ENCODE measurements around the gene RAB17. TPM values are rescaled to one million over a fixed set of nuclear protein-coding genes. Genes with fewer than 3 reads are reported as not detected.

Gene RAB17
- total RNA-seq, 1 donor: 0.10 TPM

GRCh38 chr2:237581326-237581725 is 9.2 kb downstream of the RAB17 start:
- Histone ChIP-seq H3K4me1 (ENCODE audit: insufficient read depth, low read length) (no peaks in the 10 kb centered on the region), H3K27me3 (ENCODE audit: insufficient read depth, low read length) (no peaks in the 10 kb centered on the region), H3K9me3 (ENCODE audit: low read depth, low read length) (no peaks in the 10 kb centered on the region), H3K4me3 (ENCODE audit: low read length) (no peak overlapping the region)

DNA sequence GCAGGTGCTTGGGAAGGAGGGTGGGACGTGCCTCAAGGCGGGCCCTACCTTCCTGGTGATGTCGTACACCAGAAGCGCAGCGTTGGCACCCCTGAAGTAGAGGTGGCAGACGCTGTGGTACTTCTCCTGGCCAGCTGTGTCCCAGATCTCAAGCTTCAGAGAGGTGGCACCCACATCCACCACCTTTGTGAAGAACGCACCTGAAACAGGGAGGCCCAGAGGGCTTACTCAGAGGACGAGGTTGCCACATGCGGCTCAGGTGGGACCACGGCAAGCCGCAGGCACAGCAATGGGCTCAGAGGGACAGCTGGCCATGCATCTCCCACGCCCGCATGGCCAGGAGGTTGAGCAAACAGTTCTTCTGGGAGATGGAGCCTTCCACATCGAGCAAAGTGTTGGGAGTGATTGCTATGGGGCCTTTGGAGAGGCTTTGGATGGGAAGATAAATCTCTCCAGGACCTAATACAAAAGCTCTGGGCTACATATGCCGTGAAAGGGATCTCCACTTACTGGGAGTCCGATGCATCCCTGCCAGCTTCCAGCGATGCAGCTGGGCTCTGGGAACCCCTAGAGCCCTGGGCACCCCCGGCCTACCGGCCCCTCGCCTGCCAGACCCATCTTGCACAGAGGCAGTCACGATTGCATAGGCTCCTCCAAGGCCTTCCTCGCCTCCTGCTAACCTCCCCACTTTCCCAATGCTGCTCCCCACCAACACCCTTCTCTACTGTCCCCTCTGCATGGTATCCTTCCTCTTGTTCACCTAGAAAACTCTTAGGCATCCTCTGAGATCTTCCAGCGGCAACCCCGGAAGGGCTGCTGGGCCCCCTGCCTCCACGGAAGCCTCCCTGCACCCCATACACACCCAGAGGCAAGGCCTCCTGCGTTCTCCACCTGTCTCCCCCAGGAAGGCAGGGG is 12.3 kb downstream of the RAB17 start:
- no peaks in the 10 kb centered on the region for H3K9me3 ChIP-seq (ENCODE audit: low read depth, low read length)
- H3K27me3 ChIP-seq (ENCODE audit: insufficient read depth, low read length): no peaks in the 10 kb centered on the region
- no peak overlapping the region for H3K4me3 ChIP-seq (ENCODE audit: low read length)
- no peaks in the 10 kb centered on the region for H3K4me1 ChIP-seq (ENCODE audit: insufficient read depth, low read length)

GRCh38 chr2:237577458-237577857 is 13.1 kb downstream of the RAB17 start:
- H3K4me1 ChIP-seq (ENCODE audit: insufficient read depth, low read length): no peaks in the 10 kb centered on the region
- H3K27me3 ChIP-seq (ENCODE audit: insufficient read depth, low read length): no peaks in the 10 kb centered on the region
- no peak overlapping the region for H3K4me3 ChIP-seq (ENCODE audit: low read length)

DNA sequence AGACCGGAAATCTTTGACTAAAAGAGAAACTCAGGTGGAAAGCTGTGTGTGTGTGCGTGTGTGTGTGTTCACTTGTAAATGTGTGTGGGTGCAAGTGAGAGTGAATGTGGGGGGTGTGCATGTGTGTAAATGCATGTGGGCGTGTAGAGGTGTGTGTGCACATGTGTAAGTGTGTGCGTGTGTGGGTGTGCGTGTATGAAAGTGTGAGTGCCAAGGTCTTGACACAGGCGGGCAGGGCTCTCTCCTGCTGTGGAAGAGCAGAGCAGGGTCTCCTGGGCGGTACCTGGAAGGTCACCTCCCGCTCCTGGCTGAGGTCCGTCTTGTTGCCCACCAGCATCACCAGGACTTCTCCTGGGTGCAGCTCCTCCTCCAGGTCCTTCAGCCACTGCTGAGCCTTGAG is 13.6 kb downstream of the RAB17 start:
- H3K4me1 ChIP-seq (ENCODE audit: insufficient read depth, low read length): no peaks in the 10 kb centered on the region
- H3K27me3 ChIP-seq (ENCODE audit: insufficient read depth, low read length): no peaks in the 10 kb centered on the region
- no peak overlapping the region for H3K4me3 ChIP-seq (ENCODE audit: low read length)
- H3K9me3 ChIP-seq (ENCODE audit: low read depth, low read length): no peaks in the 10 kb centered on the region

More at GRCh38 chr2:237577458-237577857, 13.1 kb downstream of the RAB17 start:
- H3K9me3 ChIP-seq (ENCODE audit: low read depth, low read length): no peaks in the 10 kb centered on the region

- H3K9me3 ChIP-seq (ENCODE audit: low read depth, low read length): no peaks in the 10 kb centered on the region
- H3K4me3 ChIP-seq (ENCODE audit: low read length): no peak overlapping the region
- no peaks in the 10 kb centered on the region for H3K27me3 ChIP-seq (ENCODE audit: insufficient read depth, low read length)
- H3K4me1 ChIP-seq (ENCODE audit: insufficient read depth, low read length): no peaks in the 10 kb centered on the region
These were observed 14.4 kb downstream of the RAB17 start for GRCh38 chr2:237575869-237576862.

DNA sequence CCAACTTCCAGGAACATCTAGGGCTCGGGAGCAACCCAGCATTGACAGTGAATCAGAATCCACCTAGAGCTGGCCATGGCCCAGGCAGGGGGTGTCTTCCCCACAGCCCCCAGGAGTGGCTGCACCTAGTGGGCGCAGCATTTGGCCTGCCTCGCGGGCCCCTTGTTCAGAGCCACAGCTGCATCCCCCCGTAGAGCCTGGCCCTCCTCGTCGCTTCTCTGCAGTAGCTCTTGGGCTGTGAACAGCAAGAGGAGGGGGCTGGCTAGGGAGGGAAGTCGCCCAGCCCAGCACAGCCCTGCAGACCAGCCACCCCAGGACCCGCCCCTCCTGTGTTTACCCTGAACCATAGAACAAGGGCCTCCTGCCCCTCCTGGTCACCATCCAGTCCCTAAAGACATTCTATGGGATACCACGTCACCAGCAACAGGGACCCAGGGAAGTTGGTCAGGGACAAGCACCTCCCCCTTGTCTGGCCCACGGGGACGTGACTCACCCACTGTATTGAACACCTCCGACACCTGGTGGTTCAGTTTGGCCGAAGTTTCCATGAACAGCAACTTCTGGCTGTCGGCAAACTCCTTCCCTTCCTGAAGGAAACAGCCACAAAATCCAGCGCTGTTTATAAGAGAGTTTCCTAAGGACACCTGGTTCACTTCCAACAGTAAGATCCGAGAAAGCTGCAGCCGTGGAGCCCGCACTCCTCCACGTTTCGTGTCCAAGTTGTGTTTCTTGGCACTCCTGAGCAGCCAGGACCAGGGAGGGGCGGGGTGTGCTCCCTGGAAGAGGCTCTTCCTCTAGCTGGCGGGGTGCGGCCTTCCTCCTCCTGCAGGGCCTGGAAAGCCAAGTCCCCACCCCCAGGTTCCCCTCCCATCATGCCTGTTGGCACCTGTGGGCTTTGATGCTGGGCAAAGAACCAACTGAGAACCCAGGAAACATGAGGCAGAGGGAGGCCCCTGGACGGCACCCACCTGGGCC is 15.4 kb downstream of the RAB17 start:
- Histone ChIP-seq H3K4me1 (ENCODE audit: insufficient read depth, low read length) (no peaks in the 10 kb centered on the region), H3K27me3 (ENCODE audit: insufficient read depth, low read length) (no peaks in the 10 kb centered on the region), H3K9me3 (ENCODE audit: low read depth, low read length) (no peaks in the 10 kb centered on the region), H3K4me3 (ENCODE audit: low read length) (no peak overlapping the region)

DNA sequence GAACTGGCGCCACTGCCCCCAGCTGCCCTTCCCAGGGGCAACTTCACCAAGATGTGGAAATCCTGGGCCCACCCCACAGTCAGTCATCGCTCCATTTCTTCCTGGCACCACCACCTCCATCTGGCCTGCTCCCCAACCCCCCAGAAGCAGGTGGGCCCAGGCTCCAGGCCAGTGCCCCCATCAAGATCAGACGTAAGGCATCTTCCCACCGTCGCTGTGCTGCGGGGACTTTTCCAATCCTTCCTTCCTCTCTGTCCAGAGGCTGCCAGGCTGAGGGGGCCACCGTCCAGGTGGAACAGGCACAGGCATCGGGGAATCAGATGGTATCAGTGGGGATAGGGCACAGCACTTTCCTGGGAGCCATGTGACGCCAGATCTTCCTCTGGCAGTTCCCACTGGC is 16.1 kb downstream of the RAB17 start:
- no peaks in the 10 kb centered on the region for H3K4me1 ChIP-seq (ENCODE audit: insufficient read depth, low read length)
- H3K4me3 ChIP-seq (ENCODE audit: low read length): no peak overlapping the region
- no peaks in the 10 kb centered on the region for H3K27me3 ChIP-seq (ENCODE audit: insufficient read depth, low read length)
- H3K9me3 ChIP-seq (ENCODE audit: low read depth, low read length): no peaks in the 10 kb centered on the region

DNA sequence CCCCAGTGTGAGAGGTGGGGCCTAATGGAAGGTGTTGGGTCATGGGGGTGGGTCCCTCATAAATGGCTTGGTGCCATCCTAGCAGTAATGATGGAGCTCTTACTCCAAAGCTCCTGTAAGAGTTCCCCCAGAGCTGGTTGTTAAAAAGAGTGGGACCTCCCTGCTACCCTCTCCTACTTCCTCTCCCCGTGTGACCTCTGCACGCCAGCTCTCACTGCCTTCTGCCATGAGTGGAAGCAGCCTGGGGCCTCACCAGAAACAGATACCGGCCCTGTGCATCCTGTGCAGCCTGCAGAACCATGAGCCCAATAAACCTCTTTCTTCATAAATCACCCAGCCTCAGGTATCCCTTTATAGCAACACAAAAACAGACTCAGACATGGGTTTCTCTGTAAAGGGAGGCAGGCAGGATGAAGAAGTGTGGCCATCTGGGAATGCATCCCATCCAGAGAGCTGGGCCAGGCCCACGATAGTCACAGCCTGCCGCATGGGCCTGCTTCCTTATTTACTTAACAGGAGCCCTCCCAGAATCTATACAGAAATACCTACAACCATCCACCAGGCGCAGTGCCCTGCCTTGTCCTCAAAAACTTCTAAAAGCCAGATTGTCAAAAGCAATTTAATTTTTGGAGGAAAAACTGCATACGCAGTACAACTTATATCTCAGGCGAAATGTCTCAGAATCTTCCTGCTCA is 16.7 kb downstream of the RAB17 start:
- Histone ChIP-seq H3K9me3 (ENCODE audit: low read depth, low read length) (no peaks in the 10 kb centered on the region), H3K4me1 (ENCODE audit: insufficient read depth, low read length) (no peaks in the 10 kb centered on the region), H3K27me3 (ENCODE audit: insufficient read depth, low read length) (no peaks in the 10 kb centered on the region), H3K4me3 (ENCODE audit: low read length) (no peak overlapping the region)

- H3K9me3 ChIP-seq (ENCODE audit: low read depth, low read length): no peaks in the 10 kb centered on the region
These were observed 17.8 kb downstream of the RAB17 start for GRCh38 chr2:237572742-237573101.

DNA sequence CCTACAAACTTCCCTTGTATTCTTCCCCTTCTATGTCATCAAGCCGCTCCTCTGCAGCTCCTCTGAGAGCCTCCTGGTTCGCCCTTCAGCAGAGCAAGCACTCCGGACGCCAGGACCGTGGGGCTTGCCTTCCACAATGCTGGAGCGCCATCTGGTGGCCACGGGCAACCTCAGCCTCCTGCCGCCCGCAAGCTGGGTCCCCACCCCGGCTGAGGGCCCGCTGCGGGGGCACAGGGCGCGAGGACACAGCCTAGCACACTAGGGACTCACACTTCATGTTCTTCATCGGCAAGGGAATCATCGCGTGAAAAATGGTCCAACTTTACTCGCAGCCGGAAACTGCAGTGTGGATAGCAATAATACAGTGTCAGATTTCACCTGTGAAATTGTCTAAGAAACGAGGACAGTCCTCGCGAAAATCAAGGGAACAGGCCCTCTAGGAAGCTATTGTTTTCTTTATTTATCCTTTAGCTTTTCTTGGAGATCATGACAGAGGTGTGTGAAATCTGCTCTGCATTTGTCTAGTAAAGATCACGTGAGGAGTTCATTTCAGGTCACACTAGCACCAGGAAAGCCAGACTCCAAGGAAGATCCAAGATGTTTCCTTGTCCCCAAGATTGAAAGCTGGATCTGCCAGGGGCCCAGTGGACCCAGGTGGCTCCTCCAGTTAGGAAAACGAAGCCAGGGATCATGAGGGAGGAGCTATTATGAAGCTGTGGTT is 18.4 kb downstream of the RAB17 start:
- Histone ChIP-seq H3K9me3 (ENCODE audit: low read depth, low read length) (no peaks in the 10 kb centered on the region), H3K27me3 (ENCODE audit: insufficient read depth, low read length) (no peaks in the 10 kb centered on the region), H3K4me3 (ENCODE audit: low read length) (no peak overlapping the region), H3K4me1 (ENCODE audit: insufficient read depth, low read length) (no peaks in the 10 kb centered on the region)

More at GRCh38 chr2:237572742-237573101, 17.8 kb downstream of the RAB17 start:
- no peaks in the 10 kb centered on the region for H3K4me1 ChIP-seq (ENCODE audit: insufficient read depth, low read length)
- H3K27me3 ChIP-seq (ENCODE audit: insufficient read depth, low read length): no peaks in the 10 kb centered on the region
- no peak overlapping the region for H3K4me3 ChIP-seq (ENCODE audit: low read length)

DNA sequence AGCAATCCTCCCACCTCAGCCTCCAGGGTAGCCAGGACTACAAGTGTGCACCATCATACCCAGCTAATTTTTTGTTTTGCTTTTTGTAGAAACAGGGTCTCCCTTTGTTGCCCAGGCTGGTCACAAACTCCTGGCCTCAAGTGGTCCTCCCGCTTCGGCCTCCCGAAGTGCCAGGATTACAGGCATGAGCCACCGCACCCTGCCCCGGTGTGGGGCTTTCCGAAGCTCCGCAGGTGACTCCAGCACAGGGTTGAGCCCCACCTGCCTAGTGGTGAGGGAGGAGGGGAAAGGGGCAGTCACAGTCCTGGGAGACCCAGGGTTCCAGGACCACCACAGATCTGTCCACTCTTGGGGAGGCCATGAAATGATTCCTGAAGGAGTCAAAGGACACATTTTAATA is 19.0 kb downstream of the RAB17 start:
- Histone ChIP-seq H3K4me1 (ENCODE audit: insufficient read depth, low read length) (no peaks in the 10 kb centered on the region), H3K27me3 (ENCODE audit: insufficient read depth, low read length) (no peaks in the 10 kb centered on the region), H3K4me3 (ENCODE audit: low read length) (no peak overlapping the region), H3K9me3 (ENCODE audit: low read depth, low read length) (no peaks in the 10 kb centered on the region)

DNA sequence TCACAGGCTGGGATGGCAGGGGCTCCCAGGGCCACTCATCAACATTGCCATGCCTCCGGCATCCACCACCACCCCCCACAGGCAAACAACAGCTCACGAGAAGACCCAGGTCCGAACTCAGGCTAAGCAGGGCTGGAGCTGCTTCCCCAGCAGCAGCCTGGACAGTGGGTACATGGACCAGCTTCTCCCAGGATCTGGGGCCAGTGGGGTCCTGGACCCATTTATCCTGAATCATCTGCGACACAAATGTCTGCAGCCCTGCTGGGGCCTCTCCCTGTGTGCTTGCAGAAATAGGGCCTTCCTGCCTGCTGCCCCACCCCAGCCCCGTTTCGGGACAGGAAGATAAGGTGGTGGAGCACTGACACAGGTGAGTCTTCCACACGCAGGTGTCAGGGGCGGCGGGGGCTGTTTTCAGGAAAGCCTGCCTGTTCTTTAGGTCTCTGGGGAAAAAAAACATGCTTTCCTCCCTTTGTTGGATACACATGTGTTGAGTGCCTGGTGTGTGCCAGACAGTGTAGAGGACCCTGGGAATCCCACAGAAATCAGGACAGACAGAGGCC is 19.7 kb downstream of the RAB17 start:
- no peaks in the 10 kb centered on the region for H3K27me3 ChIP-seq (ENCODE audit: insufficient read depth, low read length)
- no peak overlapping the region for H3K4me3 ChIP-seq (ENCODE audit: low read length)
- no peaks in the 10 kb centered on the region for H3K4me1 ChIP-seq (ENCODE audit: insufficient read depth, low read length)
- no peaks in the 10 kb centered on the region for H3K9me3 ChIP-seq (ENCODE audit: low read depth, low read length)

DNA sequence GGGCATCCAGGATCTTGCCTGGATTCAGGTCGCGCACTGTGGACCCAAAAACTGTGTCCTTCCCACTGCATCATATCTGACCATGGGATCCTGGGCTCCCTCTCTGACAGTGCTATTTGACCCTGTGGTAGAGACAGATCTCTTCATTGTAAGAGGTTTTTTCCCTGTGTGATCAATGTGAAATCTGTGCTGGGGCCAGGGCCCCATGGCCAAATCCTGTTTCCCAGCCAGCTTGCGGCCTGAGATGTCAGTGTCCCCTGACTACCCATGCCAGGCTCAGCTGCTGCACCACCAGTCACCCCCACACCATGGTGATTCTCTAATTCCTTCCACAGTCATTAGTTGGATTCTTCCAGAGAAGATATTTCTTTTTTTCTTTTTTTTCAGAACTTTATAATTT is 20.6 kb downstream of the RAB17 start:
- no peak overlapping the region for H3K4me3 ChIP-seq (ENCODE audit: low read length)

More for the DNA sequence above, 20.6 kb downstream of the RAB17 start:
- Histone ChIP-seq H3K27me3 (ENCODE audit: insufficient read depth, low read length) (no peaks in the 10 kb centered on the region), H3K9me3 (ENCODE audit: low read depth, low read length) (no peaks in the 10 kb centered on the region), H3K4me1 (ENCODE audit: insufficient read depth, low read length) (no peaks in the 10 kb centered on the region)

Measured in mononuclear cell (primary cell).